HEK293T (cell line): Measurements from ENCODE around the gene TEPSIN.

Source experiments
- BHLHE40 ChIP-seq: fragments of 450-650 bp; IDR thresholded peaks from 2 replicates; pipeline ENCODE4 v1.6.1; 2016; ENCODE audit warnings: mild to moderate bottlenecking, moderate library complexity, borderline replicate concordance
- ELF4 ChIP-seq: fragments of 450-650 bp; IDR thresholded peaks from 2 replicates; pipeline ENCODE4 v1.6.1; 2017; ENCODE audit warnings: antibody characterized with exemption
- FOXM1 ChIP-seq: fragments of 450-650 bp; IDR thresholded peaks from 2 replicates; pipeline ENCODE4 v1.6.1; 2017; ENCODE audit warnings: mild to moderate bottlenecking, borderline replicate concordance
- HDGF ChIP-seq: fragments of 450-650 bp; IDR thresholded peaks from 2 replicates; pipeline ENCODE4 v1.6.1; 2017; ENCODE audit warnings: antibody characterized with exemption, borderline replicate concordance
- NFRKB ChIP-seq: fragments of 450-650 bp; IDR thresholded peaks from 2 replicates; pipeline ENCODE4 v1.6.1; 2016; ENCODE audit warnings: mild to moderate bottlenecking, moderate library complexity
- SP1 ChIP-seq: fragments of 450-650 bp; IDR thresholded peaks from 2 replicates; pipeline ENCODE4 v1.6.1; 2017

DNA sequence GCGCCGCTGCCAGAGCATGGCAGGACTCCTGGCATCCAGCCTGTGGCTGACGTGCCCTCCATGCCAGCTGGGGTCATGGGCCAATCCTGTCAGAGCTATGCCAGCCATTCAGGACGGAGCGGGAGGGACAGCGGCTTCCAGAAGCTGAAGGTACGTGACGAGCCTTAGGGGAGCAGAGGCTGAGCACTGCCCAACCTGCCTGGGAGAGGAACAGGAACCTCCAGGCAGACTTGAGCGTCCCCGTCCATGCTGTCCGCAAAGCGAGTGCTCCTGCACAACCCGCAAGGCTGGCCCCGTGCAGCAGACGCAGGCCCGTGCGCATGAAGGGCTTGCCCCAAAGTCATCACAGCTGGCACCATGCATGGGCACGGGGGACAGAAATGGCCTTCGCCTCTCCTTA, 21.8 kb upstream of the TEPSIN start:
- no peak for TF ChIP-seq BHLHE40
- TF ChIP-seq FOXM1 = no peak
- TF ChIP-seq ELF4 = no peak
- TF ChIP-seq SP1 = no peak
- no peak for TF ChIP-seq NFRKB
- no peak for TF ChIP-seq HDGF
